ENCODE data around the gene REEP1. TPM values are rescaled to one million over a fixed set of nuclear protein-coding genes. Genes with fewer than 3 reads are reported as not detected.
"Not testable (repeated sequence)": the region's sequence is repeated elsewhere in the genome, so short reads cannot be mapped to it uniquely, and the experiment has no call there.

The REEP1 gene
- total RNA-seq, 4 donors from 2014 or later: 0.34 to 5.2 (median 2.4) TPM

DNA sequence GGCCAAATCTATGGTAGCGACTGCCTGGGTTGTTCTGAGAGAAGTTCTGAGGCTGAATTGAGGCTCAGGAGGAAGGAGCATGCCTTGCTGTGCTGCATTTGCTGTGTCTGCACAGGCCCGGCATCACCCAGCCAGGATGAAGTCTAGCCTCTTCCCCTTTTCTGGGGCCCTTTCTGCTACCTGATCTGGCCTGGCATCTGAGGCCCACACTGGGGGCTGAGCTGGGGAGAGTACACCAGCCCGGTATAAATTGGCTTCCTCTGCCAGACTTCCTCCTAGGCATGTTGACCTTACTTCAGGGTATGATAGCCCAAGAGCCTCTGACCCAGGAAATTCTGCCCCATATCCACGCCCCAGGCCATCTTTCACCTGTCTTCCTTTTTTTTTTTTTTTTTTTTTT, 108.2 kb downstream of the REEP1 start:
- H3K4me3 ChIP-seq: no peak overlapping the region
- peaks cover 16% of the 10 kb centered on the region for H3K4me1 ChIP-seq
- 36% methylated on average over 4 of the region's 4 CpGs for WGBS
- no peaks in the 10 kb centered on the region for H3K36me3 ChIP-seq
- H3K27ac ChIP-seq: no peak overlapping the region
- no peaks in the 10 kb centered on the region for H3K27me3 ChIP-seq
- H3K9me3 ChIP-seq: no peaks in the 10 kb centered on the region
- DNase-seq (ENCODE audit: low spot score in 2 of 2): no peak
- TF ChIP-seq POLR2A (IDR thresholded peaks at IDR 0.05) (no peak), EP300 (IDR thresholded peaks at IDR 0.05) (no peak), POLR2AphosphoS5 (IDR thresholded peaks at IDR 0.05) (no peak)
- TF ChIP-seq, protein P1, sequence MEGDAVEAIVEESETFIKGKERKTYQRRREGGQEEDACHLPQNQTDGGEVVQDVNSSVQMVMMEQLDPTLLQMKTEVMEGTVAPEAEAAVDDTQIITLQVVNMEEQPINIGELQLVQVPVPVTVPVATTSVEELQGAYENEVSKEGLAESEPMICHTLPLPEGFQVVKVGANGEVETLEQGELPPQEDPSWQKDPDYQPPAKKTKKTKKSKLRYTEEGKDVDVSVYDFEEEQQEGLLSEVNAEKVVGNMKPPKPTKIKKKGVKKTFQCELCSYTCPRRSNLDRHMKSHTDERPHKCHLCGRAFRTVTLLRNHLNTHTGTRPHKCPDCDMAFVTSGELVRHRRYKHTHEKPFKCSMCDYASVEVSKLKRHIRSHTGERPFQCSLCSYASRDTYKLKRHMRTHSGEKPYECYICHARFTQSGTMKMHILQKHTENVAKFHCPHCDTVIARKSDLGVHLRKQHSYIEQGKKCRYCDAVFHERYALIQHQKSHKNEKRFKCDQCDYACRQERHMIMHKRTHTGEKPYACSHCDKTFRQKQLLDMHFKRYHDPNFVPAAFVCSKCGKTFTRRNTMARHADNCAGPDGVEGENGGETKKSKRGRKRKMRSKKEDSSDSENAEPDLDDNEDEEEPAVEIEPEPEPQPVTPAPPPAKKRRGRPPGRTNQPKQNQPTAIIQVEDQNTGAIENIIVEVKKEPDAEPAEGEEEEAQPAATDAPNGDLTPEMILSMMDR (IDR thresholded peaks at IDR 0.05): no peak

DNA sequence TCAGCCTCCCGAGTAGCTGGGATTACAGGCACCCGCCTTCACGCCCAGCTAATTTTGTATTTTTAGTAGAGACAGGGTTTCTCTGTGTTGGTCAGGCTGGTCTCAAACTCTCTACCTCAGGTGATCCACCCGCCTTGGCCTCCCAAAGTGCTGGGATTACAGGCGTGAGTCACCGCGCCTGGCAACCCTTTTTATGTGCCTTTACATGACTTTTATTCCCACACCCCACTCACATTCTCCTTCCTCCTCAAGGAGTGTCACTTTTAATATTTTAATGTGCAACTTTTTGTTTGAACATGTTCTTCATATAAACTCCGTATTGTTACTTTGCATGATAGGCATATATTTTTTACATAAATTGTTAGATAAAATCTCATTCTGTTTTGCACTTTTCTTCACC, 108.9 kb downstream of the REEP1 start:
- DNase-seq (ENCODE audit: low spot score in 2 of 2); H3K27me3 ChIP-seq; H3K9me3 ChIP-seq; H3K36me3 ChIP-seq; H3K4me3 ChIP-seq; H3K27ac ChIP-seq: not testable (repeated sequence)
- peaks cover 23% of the 10 kb centered on the region for H3K4me1 ChIP-seq
- WGBS: 82% methylated on average over 8 of the region's 8 CpGs

DNA sequence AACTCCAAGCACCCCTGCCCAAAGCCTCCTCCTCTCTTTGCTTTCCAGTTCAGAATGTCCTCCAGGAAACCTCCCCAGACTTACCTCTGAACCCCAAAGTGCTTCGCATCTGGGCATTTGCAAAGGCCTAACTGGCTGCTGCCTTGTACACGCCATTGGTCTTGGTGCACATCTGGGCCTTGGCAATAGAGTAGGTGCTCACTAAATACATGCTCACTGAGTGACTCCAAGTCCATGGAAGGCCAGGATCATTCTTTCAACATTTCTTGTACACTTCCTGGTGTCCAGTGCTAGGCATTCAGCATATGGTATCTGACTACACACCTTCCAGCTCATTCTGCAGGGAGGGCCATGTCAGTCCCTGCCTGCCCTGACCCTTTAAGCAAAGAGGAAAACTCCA, 109.7 kb downstream of the REEP1 start:
- WGBS: 86% methylated on average over 2 of the region's 2 CpGs
- DNase-seq (ENCODE audit: low spot score in 2 of 2): no peak
- H3K4me3 ChIP-seq: no peak overlapping the region
- H3K27ac ChIP-seq: no peak overlapping the region
- TF ChIP-seq EP300 (IDR thresholded peaks at IDR 0.05): no peak
- TF ChIP-seq POLR2A (IDR thresholded peaks at IDR 0.05): no peak
- TF ChIP-seq, protein P1 (IDR thresholded peaks at IDR 0.05): no peak
- TF ChIP-seq POLR2AphosphoS5 (IDR thresholded peaks at IDR 0.05): no peak
- H3K4me1 ChIP-seq: peaks cover 32% of the 10 kb centered on the region
- H3K27me3 ChIP-seq: no peaks in the 10 kb centered on the region
- H3K36me3 ChIP-seq: no peaks in the 10 kb centered on the region
- no peaks in the 10 kb centered on the region for H3K9me3 ChIP-seq

DNA sequence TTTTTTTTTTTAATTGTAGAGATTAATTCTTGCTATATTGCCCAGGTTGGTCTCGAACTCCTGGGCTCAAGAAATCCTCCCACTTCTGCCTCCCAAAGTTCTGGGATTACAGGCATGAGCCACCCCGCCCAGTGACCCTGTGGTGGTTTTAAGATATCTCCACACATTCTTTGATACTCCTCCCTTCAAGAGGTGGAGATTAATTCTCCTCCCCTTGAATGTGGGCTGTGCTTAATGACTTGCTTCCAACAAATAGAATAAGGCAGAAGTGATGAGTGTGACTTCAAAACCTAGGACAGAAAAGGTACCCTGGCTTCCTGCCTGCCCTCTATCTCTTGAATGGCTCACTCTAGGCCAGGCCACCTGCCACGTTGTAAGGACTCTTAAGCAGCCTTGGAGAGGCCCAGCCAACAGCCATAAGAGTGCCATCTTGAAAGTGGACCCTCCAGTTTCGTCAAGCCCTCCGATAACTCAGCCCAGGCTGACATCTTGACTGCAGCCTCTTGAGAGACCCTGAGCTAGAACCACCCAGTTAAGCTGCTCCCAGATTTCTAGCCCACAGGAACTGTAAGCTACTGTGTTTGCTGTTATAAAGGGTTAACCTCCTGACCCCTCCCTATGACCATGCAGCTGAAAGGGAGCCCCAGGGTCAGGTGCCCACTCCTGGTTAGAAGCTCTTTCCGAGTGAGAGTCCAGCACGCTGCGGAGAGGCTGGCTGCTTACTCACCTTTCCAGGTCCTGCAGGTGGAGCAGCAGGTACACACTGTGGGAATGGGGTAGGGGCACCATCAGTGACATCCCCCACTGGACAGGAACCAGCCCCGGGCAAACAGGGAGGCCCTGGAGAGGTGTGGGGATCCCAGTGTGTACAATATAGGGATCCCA, 110.5 kb downstream of the REEP1 start:
- H3K9me3 ChIP-seq: no peaks in the 10 kb centered on the region
- 98% methylated on average over 9 of the region's 9 CpGs for WGBS
- H3K4me3 ChIP-seq: no peak overlapping the region
- no peaks in the 10 kb centered on the region for H3K27me3 ChIP-seq
- no peaks in the 10 kb centered on the region for H3K36me3 ChIP-seq
- H3K4me1 ChIP-seq: peaks cover 39% of the 10 kb centered on the region
- DNase-seq (ENCODE audit: low spot score in 2 of 2): no peak
- no peak overlapping the region for H3K27ac ChIP-seq
- TF ChIP-seq EP300 (IDR thresholded peaks at IDR 0.05) (no peak), POLR2A (IDR thresholded peaks at IDR 0.05) (no peak), POLR2AphosphoS5 (IDR thresholded peaks at IDR 0.05) (no peak)
- TF ChIP-seq, protein P1 (IDR thresholded peaks at IDR 0.05): no peak

DNA sequence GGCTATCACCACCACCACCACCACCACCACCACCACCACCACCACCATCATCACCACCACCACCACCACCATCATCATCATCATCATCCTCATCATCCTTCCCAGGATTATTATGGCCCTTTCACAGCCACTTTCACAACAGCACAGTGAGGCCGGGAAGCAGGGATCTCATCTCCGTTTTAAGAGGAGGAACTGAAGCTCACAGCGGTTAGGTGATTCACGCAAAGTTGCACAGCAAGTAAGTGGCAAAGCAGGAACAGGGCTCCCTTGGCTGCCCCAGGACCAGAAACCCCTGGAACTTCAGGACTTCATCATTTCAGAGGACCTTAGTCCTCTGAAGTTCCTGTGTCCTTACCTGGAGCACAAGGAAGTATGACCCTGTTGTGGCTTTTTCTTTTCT, 111.4 kb downstream of the REEP1 start:
- Histone ChIP-seq H3K9me3 (no peaks in the 10 kb centered on the region), H3K27ac (no peak overlapping the region), H3K36me3 (no peaks in the 10 kb centered on the region), H3K4me1 (peaks cover 39% of the 10 kb centered on the region), H3K4me3 (no peak overlapping the region), H3K27me3 (no peaks in the 10 kb centered on the region)
- no peak for DNase-seq (ENCODE audit: low spot score in 2 of 2)
- TF ChIP-seq EP300 (IDR thresholded peaks at IDR 0.05): no peak
- TF ChIP-seq, protein P1 (IDR thresholded peaks at IDR 0.05): no peak
- no peak for TF ChIP-seq POLR2AphosphoS5 (IDR thresholded peaks at IDR 0.05)
- TF ChIP-seq POLR2A (IDR thresholded peaks at IDR 0.05): no peak
- WGBS: 74% methylated on average over 4 of the region's 4 CpGs

Data from suprapubic skin (tissue), 4 donors.